Subcutaneous adipose tissue (tissue), 4 donors: ENCODE results near the gene LRRC15. TPM values are rescaled to one million over a fixed set of nuclear protein-coding genes. Genes with fewer than 3 reads are reported as not detected.

Source experiments
- CTCF ChIP-seq: fragments of 450-650 bp; IDR thresholded peaks from one replicate; pipeline ENCODE4 v1.5.1; 2016; ENCODE audit warnings: low read depth, mild to moderate bottlenecking, control low read depth, antibody characterized with exemption, moderate library complexity
- total RNA-seq, 4 donors: library from RNA; depleted of rRNA; stranded (reverse); fragments of >200 nt; gene quantifications; one replicate each; pipeline ENCODE4 v1.1.0, GENCODE V29; 2016

The LRRC15 gene
- total RNA-seq, 4 donors from 2014 or later, result under 0.01 to 0.22 TPM; not detected in 2

DNA sequence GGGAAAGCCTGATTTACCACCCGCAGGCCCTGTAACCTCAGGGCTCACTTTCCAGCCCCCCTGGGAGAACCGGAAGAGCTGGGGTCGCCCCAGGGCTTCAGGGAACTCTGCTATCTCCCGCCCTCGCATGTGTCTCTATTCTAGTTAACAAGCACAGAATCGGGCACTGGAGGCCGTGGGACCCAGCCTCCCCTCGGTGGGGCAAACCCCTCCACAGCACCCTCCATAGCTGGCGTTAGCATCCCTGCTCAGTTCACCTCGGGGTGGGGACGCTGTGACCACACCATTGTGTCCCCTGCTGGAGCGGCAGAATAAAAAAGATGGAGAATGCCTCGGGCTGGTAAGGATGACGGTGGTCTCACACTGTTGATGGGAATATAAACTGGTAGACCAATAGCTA lies 3.5 kb upstream of the LRRC15 start:
- no peak for TF ChIP-seq CTCF

- TF ChIP-seq CTCF, result no peak
Measured at GRCh38 chr3:194370753-194371152, 1.2 kb upstream of the LRRC15 start.

DNA sequence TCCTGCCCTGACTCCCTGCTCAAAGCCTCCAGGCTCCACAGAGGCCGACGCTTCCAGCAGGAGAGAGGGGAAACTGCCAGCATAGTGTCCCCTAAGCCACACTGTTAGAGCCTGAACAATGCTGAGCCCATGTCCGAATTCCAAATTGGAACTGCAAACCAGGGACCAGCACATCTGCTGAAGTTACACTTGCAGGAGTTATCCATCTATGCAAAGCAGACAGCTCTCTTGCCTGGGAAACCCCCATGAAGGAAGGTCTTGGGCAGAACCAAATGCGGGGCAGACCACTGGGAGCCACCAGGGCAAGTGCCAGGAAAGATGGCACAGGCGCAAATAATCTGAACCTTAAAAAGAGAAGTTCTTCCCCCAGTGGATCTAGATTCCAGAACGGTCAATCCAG lies 625 bp downstream of the LRRC15 start:
- TF ChIP-seq CTCF, result no peak

DNA sequence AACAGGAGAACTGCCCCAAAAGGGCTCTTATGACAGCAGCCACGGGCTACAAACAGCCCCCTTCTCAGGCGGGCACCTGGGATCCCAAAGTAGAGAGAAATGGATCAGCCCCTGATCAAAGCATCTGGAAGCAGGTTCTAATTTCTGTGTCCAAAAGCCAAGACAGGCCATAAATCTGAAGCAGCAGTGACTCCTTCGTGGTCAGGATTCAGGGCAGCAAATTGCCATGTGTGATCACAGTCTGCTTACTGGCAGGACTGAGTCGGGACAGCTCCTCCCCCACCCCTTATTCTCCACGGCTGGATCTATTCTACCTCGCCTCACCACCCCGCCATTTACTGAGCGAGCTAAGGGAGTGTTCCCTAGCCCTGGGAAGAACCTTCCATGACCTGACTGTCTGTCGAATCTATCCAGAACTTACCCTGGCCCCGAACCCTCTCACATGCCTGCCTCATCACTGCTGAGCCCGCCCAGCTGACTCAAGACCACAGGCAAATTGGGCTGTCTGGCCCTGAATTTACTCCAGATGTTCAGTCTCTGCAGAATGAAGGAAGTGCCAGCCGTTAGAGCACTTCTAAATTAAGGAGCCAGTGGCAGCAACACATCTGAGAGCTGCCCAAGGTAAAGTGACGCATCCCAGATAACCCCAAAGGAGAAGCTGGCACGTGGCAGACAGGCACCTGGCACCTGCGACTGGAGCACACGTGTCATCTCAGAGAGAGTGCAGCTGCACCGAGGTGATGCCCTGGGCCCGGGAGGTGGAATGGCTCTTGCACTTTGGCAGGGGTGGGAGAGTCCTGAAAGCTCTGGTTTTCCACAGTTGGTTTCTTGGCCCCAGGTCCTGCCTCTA lies 1.3 kb downstream of the LRRC15 start:
- no peak for TF ChIP-seq CTCF

DNA sequence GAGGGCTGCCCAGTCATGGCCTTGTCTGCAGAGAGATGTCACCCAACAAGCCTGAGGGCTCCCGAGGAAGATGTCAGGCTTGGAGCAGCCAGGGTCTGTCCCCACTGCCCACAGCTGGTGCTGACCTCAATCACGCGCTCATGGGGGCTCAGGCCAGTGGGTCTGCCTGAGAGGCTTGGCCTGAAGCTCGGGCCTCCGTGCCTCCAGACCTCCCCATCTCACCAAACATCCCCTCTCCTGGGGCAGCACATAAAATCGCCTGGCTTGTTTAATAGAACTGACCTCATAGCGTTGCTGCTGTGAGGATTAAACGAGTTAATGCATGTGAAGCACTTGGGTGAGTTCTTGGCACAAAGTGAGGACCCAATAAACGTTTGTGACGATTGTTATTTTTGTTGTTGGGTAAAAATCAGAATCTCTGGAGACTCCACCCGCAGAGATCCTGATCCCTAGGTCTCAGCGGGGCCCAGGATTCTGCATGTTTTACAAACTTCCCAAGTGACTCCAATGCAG lies 3.5 kb downstream of the LRRC15 start:
- no peak for TF ChIP-seq CTCF

GRCh38 chr3:194365526-194365925 lies 4.0 kb downstream of the LRRC15 start:
- no peak for TF ChIP-seq CTCF

DNA sequence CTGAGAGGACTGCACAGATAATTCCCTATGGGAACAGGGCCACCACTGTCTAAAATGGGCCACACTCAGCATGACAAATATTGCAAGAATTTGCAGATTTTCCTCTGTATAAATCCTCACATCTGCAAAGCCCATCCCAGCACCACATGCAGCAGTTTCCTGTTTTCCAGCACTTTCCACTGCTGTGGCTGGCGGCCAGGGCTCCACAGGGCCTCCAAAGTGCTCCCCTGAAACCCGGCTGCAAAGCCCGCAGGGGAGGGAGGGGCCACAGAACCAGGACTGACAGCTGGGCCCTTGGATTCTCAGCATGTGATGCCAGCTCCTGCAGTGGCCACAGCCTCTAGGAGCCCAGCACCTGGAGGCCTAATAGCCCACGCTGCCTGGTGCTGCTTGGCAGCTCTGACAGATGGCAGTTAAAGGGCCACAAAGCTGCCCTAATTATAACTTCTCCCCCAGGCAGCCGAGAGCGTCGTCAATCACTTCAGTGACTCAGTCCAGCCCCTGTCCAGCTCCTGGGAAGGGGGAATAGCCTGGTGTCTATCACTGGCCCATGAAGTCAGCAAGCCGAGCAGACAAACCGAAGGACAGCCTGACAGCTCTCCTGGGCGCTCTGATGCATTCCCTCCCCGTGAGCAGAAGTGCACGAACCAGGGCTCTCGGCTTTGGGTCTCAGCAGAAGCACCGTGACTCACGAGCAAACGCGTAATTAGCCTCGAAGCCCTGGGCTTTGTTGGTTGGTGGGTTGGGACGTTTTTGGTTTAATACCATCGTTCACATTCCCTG lies 4.7 kb downstream of the LRRC15 start:
- TF ChIP-seq CTCF, result no peak
